Panc1 (cell line): ENCODE data around the gene CPNE9. TPM values are rescaled to one million over a fixed set of nuclear protein-coding genes. Genes with fewer than 3 reads are reported as not detected.
A peak's percentile ranks its signal among the peaks of the same experiment; 100 is the strongest.
"Not testable (repeated sequence)": the region's sequence is repeated elsewhere in the genome, so short reads cannot be mapped to it uniquely, and the experiment has no call there.

Experiments
- ATAC-seq: fragments of 200-7000 bp; cut with Tn5 transposase; 2 replicates; pipeline ENCODE4 v1.9.1; 2020; ENCODE audit warnings: mild to moderate bottlenecking, moderate library complexity
- BruUV-seq: library from RNA; stranded (reverse); fragments of 400-500 nt; replicated peaks from 2 replicates; lab custom pipeline; 2021; lab: Mats Ljungman, UMichigan
- CTCF ChIA-PET: fragments of 300-600 bp; sonication (Branson Sonifier 250); formaldehyde crosslinking; loops from one replicate; lab custom pipeline; 2022; ENCODE audit warnings: antibody characterized with exemption; lab: Charles Lee
- POLR2A ChIA-PET: fragments of 300-600 bp; sonication (Branson Sonifier 250); formaldehyde crosslinking; loops from one replicate; lab custom pipeline; 2022; ENCODE audit warnings: antibody characterized with exemption; lab: Charles Lee
- DNase-seq: peaks from one replicate; pipeline ENCODE4 v3.0.0-alpha.2; 2010; ENCODE audit warnings: low read depth, low spot score
- H3K27ac ChIP-seq: 2 replicates; pipeline ENCODE4 v1.5.1; 2011; ENCODE audit warnings: mild to moderate bottlenecking, low read length, inconsistent platforms
- H3K27me3 ChIP-seq: fragments of 200-500 bp; sonication (Bioruptor generic); 2 replicates; pipeline ENCODE4 v1.6.0; 2014; ENCODE audit warnings: low read length, inconsistent platforms; ENCODE audit not compliant: control insufficient read depth, insufficient read depth
- H3K36me3 ChIP-seq: fragments of 200-500 bp; sonication (Bioruptor generic); 2 replicates; pipeline ENCODE4 v1.5.1; 2014; ENCODE audit warnings: inconsistent platforms, mild to moderate bottlenecking, low read length, moderate library complexity; ENCODE audit not compliant: control insufficient read depth, insufficient read depth
- H3K4me1 ChIP-seq: 2 replicates; pipeline ENCODE4 v1.5.1; 2011; ENCODE audit warnings: inconsistent platforms, mild to moderate bottlenecking, low read length, moderate library complexity; ENCODE audit not compliant: control insufficient read depth, insufficient read depth
- H3K4me3 ChIP-seq, 2 experiments: 2 replicates each; pipeline ENCODE4 v1.5.1; 2011 to 2012; ENCODE audit warnings: low read depth in 2 of 2, low read length in 2 of 2, mild to moderate bottlenecking in 2 of 2, inconsistent platforms in 1 of 2, moderate library complexity in 1 of 2
- H3K9me3 ChIP-seq: fragments of 200-500 bp; sonication (Bioruptor generic); 2 replicates; pipeline ENCODE4 v1.5.1; 2014; ENCODE audit warnings: low read depth, mild to moderate bottlenecking, inconsistent platforms, low read length, moderate library complexity; ENCODE audit not compliant: control insufficient read depth, insufficient read depth
- CTCF ChIP-seq: fragments of 450-650 bp; IDR thresholded peaks from 2 replicates; pipeline ENCODE4 v1.5.1; 2017; ENCODE audit warnings: mild to moderate bottlenecking
- POLR2AphosphoS5 ChIP-seq: IDR thresholded peaks from 2 replicates; pipeline ENCODE4 v1.6.1; 2012; ENCODE audit warnings: mild to moderate bottlenecking, low read depth, low read length, moderate library complexity
- SIN3A ChIP-seq: IDR thresholded peaks from 2 replicates; pipeline ENCODE4 v1.6.1; 2012; ENCODE audit warnings: low read depth, mild to moderate bottlenecking, low read length, moderate library complexity, borderline replicate concordance; ENCODE audit not compliant: insufficient read depth
- TCF7L2 ChIP-seq: IDR thresholded peaks from 2 replicates; pipeline ENCODE4 v1.6.1; 2011; ENCODE audit warnings: mild to moderate bottlenecking, low read depth, low read length, inconsistent platforms
- in situ Hi-C: cut with HindIII; loops from 2 replicates; pipeline ENCODE4 v1.10.0; 2016; ENCODE audit warnings: low sequenced_read_pairs, low pct_unique_long_range_greater_than_20kb
- intact Hi-C: fragments of 100-400 bp; cut with micrococcal nuclease; formaldehyde crosslinking; loops from one replicate; pipeline ENCODE4 v1.10.0; 2022; ENCODE audit not compliant: unreplicated experiment
- total RNA-seq: library from RNA; stranded (reverse); gene quantifications from one replicate; pipeline ENCODE4 v1.2.1, GENCODE V29; 2021; ENCODE audit not compliant: unreplicated experiment

Gene CPNE9
- total RNA-seq, 1 experiment from 2014 or later = 0.13 TPM

- intact Hi-C loops (no loop called here), in situ Hi-C loops (no loop called here)
- no peaks in the 10 kb centered on the region for H3K36me3 ChIP-seq
- BruUV-seq = no TSS peak
- H3K27ac ChIP-seq = peak overlapping the region; percentile 48; the same call in 1 of the 2 replicates
- ATAC-seq (no peak), DNase-seq (no peak)
- H3K4me3 ChIP-seq = peak overlapping the region; percentile 50 to 54
- CTCF ChIA-PET = interaction anchor here (0.7 kb wide), 1 partner anchor 11 kb away, joined by 3 read pairs; no protein-coding TSS in a partner anchor
- no peaks in the 10 kb centered on the region for H3K9me3 ChIP-seq
- POLR2A ChIA-PET = interaction anchor here (0.6 kb wide), 2 partner anchors 15 to 27 kb away, joined by 3 to 13 read pairs; no protein-coding TSS in a partner anchor
- TF ChIP-seq POLR2AphosphoS5 (no peak), CTCF (no peak), SIN3A (no peak), TCF7L2 (no peak)
- 0 out of 2 replicates have a peak, but pooled peaks cover 3% of the 10 kb centered on the region for H3K4me1 ChIP-seq
- H3K27me3 ChIP-seq = no peaks in the 10 kb centered on the region
Observed at GRCh38 chr3:9770276-9770812, 66.7 kb downstream of the CPNE9 start.

GRCh38 chr3:9771007-9771406 is 67.4 kb downstream of the CPNE9 start:
- H3K36me3 ChIP-seq, DNase-seq, intact Hi-C loops, H3K4me3 ChIP-seq, H3K27me3 ChIP-seq, BruUV-seq, H3K9me3 ChIP-seq, H3K27ac ChIP-seq, H3K4me1 ChIP-seq, in situ Hi-C loops, ATAC-seq: not testable (repeated sequence)
- CTCF ChIA-PET = interaction anchor here (0.7 kb wide), 1 partner anchor 11 kb away, joined by 3 read pairs; no protein-coding TSS in a partner anchor
- POLR2A ChIA-PET = interaction anchor here (0.6 kb wide), 1 partner anchor 26 kb away, joined by 13 read pairs; no protein-coding TSS in a partner anchor

GRCh38 chr3:9776896-9777693 is 73.5 kb downstream of the CPNE9 start:
- Histone ChIP-seq H3K9me3 (no peaks in the 10 kb centered on the region), H3K36me3 (no peaks in the 10 kb centered on the region), H3K4me3 (no peak overlapping the region), H3K27me3 (no peaks in the 10 kb centered on the region), H3K27ac (no peak overlapping the region), H3K4me1 (no peaks in the 10 kb centered on the region)
- no TSS peak for BruUV-seq
- in situ Hi-C loops = no loop called here
- no peak for ATAC-seq
- DNase-seq = no peak
- intact Hi-C loops = no loop called here
- ChIA-PET CTCF (no interaction called here), POLR2A (no interaction called here)
- no peak for TF ChIP-seq POLR2AphosphoS5

DNA sequence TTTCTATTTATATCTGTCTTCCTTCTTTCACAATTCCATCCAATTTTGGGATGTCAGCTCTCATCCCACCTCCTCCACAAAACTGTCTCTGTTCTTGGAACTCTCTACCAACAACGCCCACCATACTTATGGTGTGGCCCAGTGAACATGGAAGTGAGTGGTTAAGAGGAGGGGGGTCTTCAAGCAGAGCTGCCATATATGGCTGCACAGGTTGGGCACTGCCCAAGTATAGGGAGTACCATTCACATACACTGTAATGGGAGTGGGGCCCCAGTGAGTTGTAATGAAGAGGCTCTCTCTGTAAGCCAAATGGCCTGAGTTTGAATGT is 74.0 kb downstream of the CPNE9 start:
- ATAC-seq (no peak), DNase-seq (no peak)
- ChIA-PET POLR2A (no interaction called here), CTCF (no interaction called here)
- Histone ChIP-seq H3K4me1 (no peaks in the 10 kb centered on the region), H3K4me3 (no peak overlapping the region), H3K36me3 (no peaks in the 10 kb centered on the region), H3K9me3 (no peaks in the 10 kb centered on the region), H3K27ac (no peak overlapping the region), H3K27me3 (no peaks in the 10 kb centered on the region)
- in situ Hi-C loops = no loop called here
- BruUV-seq = no TSS peak
- intact Hi-C loops = no loop called here
- no peak for TF ChIP-seq SIN3A
